ENCODE results near the gene HIF3A. TPM values are rescaled to one million over a fixed set of nuclear protein-coding genes. Genes with fewer than 3 reads are reported as not detected.
"Not testable (repeated sequence)": the region's sequence is repeated elsewhere in the genome, so short reads cannot be mapped to it uniquely, and the experiment has no call there.

Gene HIF3A
- total RNA-seq, 1 donor from 2014 or later = 12.6 TPM

- no peaks in the 10 kb centered on the region for H3K9me3 ChIP-seq (ENCODE audit: insufficient read depth, low read depth, low read length)
- peaks cover 2% of the 10 kb centered on the region for H3K36me3 Mint-ChIP-seq (ENCODE audit: low read depth, unreplicated experiment)
- H3K27me3 ChIP-seq (ENCODE audit: insufficient read depth, low read length) = peaks cover 27% of the 10 kb centered on the region
- no peaks in the 10 kb centered on the region for H3K36me3 ChIP-seq (ENCODE audit: insufficient read depth, low read length)
- peaks cover 22% of the 10 kb centered on the region for H3K4me1 ChIP-seq (ENCODE audit: insufficient read depth, low read length)
- H3K27ac ChIP-seq (ENCODE audit: low read depth, low read length) = peak overlapping the region; percentile 92
- FAIRE-seq = peak; percentile 71
- H3K79me2 ChIP-seq (ENCODE audit: insufficient read depth, low read length) = no peaks in the 10 kb centered on the region
- H3K4me1 Mint-ChIP-seq (ENCODE audit: low read depth, unreplicated experiment) = peaks cover 34% of the 10 kb centered on the region
- no peak overlapping the region for H3K27ac Mint-ChIP-seq (ENCODE audit: unreplicated experiment)
- H4K20me1 ChIP-seq (ENCODE audit: insufficient read depth, low read length) = no peaks in the 10 kb centered on the region
- no peaks in the 10 kb centered on the region for H3K27me3 Mint-ChIP-seq (ENCODE audit: low read depth, unreplicated experiment)
- DNase-seq (ENCODE audit: low read depth) = peak; percentile 99
- H3K9me3 Mint-ChIP-seq (ENCODE audit: unreplicated experiment) = no peaks in the 10 kb centered on the region
- peak overlapping the region; percentile 67 for H3K4me2 ChIP-seq (ENCODE audit: low read length)
- H3K4me3 Mint-ChIP-seq (ENCODE audit: unreplicated experiment) = peak overlapping the region; percentile 76
- TF ChIP-seq EZH2 (IDR thresholded peaks at IDR 0.05; ENCODE audit: insufficient read depth, low read length) = no peak
- TF ChIP-seq, protein P1, sequence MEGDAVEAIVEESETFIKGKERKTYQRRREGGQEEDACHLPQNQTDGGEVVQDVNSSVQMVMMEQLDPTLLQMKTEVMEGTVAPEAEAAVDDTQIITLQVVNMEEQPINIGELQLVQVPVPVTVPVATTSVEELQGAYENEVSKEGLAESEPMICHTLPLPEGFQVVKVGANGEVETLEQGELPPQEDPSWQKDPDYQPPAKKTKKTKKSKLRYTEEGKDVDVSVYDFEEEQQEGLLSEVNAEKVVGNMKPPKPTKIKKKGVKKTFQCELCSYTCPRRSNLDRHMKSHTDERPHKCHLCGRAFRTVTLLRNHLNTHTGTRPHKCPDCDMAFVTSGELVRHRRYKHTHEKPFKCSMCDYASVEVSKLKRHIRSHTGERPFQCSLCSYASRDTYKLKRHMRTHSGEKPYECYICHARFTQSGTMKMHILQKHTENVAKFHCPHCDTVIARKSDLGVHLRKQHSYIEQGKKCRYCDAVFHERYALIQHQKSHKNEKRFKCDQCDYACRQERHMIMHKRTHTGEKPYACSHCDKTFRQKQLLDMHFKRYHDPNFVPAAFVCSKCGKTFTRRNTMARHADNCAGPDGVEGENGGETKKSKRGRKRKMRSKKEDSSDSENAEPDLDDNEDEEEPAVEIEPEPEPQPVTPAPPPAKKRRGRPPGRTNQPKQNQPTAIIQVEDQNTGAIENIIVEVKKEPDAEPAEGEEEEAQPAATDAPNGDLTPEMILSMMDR (IDR thresholded peaks at IDR 0.05; ENCODE audit: insufficient read depth, low read depth, low read length) = no peak
- no peak overlapping the region for H2AFZ ChIP-seq (ENCODE audit: low read depth, low read length)
- peak overlapping the region; percentile 59 for H3K9ac ChIP-seq (ENCODE audit: low read length)
- H3K4me3 ChIP-seq (ENCODE audit: insufficient read depth, low read depth, low read length) = no peak overlapping the region
Measured at GRCh38 chr19:46271481-46272197, 25.2 kb upstream of the HIF3A start.

- not testable (repeated sequence) for H3K27ac ChIP-seq (ENCODE audit: low read depth, low read length); H3K79me2 ChIP-seq (ENCODE audit: insufficient read depth, low read length); H4K20me1 ChIP-seq (ENCODE audit: insufficient read depth, low read length); H3K27ac Mint-ChIP-seq (ENCODE audit: unreplicated experiment); H3K9me3 Mint-ChIP-seq (ENCODE audit: unreplicated experiment); H3K4me3 Mint-ChIP-seq (ENCODE audit: unreplicated experiment); H3K4me3 ChIP-seq (ENCODE audit: insufficient read depth, low read depth, low read length); H3K27me3 Mint-ChIP-seq (ENCODE audit: low read depth, unreplicated experiment); H2AFZ ChIP-seq (ENCODE audit: low read depth, low read length); H3K9ac ChIP-seq (ENCODE audit: low read length); H3K4me2 ChIP-seq (ENCODE audit: low read length); H3K36me3 ChIP-seq (ENCODE audit: insufficient read depth, low read length); FAIRE-seq; H3K9me3 ChIP-seq (ENCODE audit: insufficient read depth, low read depth, low read length); H3K36me3 Mint-ChIP-seq (ENCODE audit: low read depth, unreplicated experiment)
- Histone ChIP-seq H3K4me1 (ENCODE audit: insufficient read depth, low read length) (peaks cover 22% of the 10 kb centered on the region), H3K27me3 (ENCODE audit: insufficient read depth, low read length) (peaks cover 13% of the 10 kb centered on the region)
- H3K4me1 Mint-ChIP-seq (ENCODE audit: low read depth, unreplicated experiment) = peaks cover 39% of the 10 kb centered on the region
- peak; percentile 22 for DNase-seq (ENCODE audit: low read depth)
Measured at GRCh38 chr19:46273931-46274330, 22.9 kb upstream of the HIF3A start.

- Histone ChIP-seq H3K9me3 (ENCODE audit: insufficient read depth, low read depth, low read length) (no peaks in the 10 kb centered on the region), H3K79me2 (ENCODE audit: insufficient read depth, low read length) (no peaks in the 10 kb centered on the region), H4K20me1 (ENCODE audit: insufficient read depth, low read length) (no peaks in the 10 kb centered on the region), H3K36me3 (ENCODE audit: insufficient read depth, low read length) (no peaks in the 10 kb centered on the region), H3K27me3 (ENCODE audit: insufficient read depth, low read length) (peaks cover 5% of the 10 kb centered on the region), H2AFZ (ENCODE audit: low read depth, low read length) (no peak overlapping the region), H3K4me1 (ENCODE audit: insufficient read depth, low read length) (no peaks in the 10 kb centered on the region), H3K27ac (ENCODE audit: low read depth, low read length) (no peak overlapping the region), H3K4me3 (ENCODE audit: insufficient read depth, low read depth, low read length) (no peak overlapping the region), H3K4me2 (ENCODE audit: low read length) (no peak overlapping the region), H3K9ac (ENCODE audit: low read length) (no peak overlapping the region)
- H3K27me3 Mint-ChIP-seq (ENCODE audit: low read depth, unreplicated experiment) = peaks cover 10% of the 10 kb centered on the region
- H3K36me3 Mint-ChIP-seq (ENCODE audit: low read depth, unreplicated experiment) = no peaks in the 10 kb centered on the region
- TF ChIP-seq, protein P1 (IDR thresholded peaks at IDR 0.05; ENCODE audit: insufficient read depth, low read depth, low read length) = no peak
- no peak for TF ChIP-seq EZH2 (IDR thresholded peaks at IDR 0.05; ENCODE audit: insufficient read depth, low read length)
- FAIRE-seq = no peak
- no peak for DNase-seq (ENCODE audit: low read depth)
- H3K27ac Mint-ChIP-seq (ENCODE audit: unreplicated experiment) = peak overlapping the region; percentile 15
- H3K4me1 Mint-ChIP-seq (ENCODE audit: low read depth, unreplicated experiment) = peaks cover 8% of the 10 kb centered on the region
- no peaks in the 10 kb centered on the region for H3K9me3 Mint-ChIP-seq (ENCODE audit: unreplicated experiment)
- no peak overlapping the region for H3K4me3 Mint-ChIP-seq (ENCODE audit: unreplicated experiment)
Measured at GRCh38 chr19:46279177-46279576, 17.7 kb upstream of the HIF3A start.

Data from astrocyte (in vitro differentiated cells and primary cell).